NOMO-1 (cell line): ENCODE data around the gene DENND6B.
A peak's percentile ranks its signal among the peaks of the same experiment; 100 is the strongest.
"Not testable (repeated sequence)": the region's sequence is repeated elsewhere in the genome, so short reads cannot be mapped to it uniquely, and the experiment has no call there.

Experiments used
- DNase-seq, 2 experiments: peaks; one replicate each; lab custom pipeline; 2025; ENCODE audit not compliant: unreplicated experiment in 2 of 2; lab: John Stamatoyannopoulos, UW

DENND6B gene

GRCh38 chr22:50339945-50340879 is 13.4 kb upstream of the DENND6B start:
- peak in 1 of 2 experiments; percentile 16 for DNase-seq

GRCh38 chr22:50338860-50339462 is 12.1 kb upstream of the DENND6B start:
- DNase-seq = no peak

DNA sequence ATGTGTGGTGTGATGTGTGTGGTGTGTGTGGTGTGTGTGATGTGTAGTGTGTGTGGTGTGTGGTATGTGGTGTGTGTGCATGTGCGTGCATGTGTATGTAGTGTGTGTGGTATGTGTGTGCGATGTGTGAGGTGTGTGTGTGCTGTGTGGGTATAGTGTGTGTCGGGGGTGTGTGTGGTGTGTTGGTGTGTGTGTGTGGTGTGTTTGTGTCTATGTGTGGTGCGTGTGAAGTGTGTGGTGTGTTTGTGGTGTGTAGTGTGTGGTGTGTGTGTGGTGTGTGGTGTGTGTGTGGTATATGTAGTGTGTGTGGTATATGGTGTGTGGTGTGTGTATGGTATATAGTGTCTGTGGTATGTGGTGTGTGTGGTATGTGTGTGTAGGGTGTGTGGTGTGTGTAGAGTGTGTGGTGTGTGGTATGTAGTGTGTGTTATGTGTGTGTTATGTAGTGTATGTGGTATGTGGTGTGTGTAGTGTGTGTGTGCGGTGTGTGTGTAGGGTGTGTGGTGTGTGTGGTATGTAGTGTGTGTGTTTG is 11.3 kb upstream of the DENND6B start:
- DNase-seq = no peak

GRCh38 chr22:50337262-50338041 is 10.6 kb upstream of the DENND6B start:
- DNase-seq = no peak

DNA sequence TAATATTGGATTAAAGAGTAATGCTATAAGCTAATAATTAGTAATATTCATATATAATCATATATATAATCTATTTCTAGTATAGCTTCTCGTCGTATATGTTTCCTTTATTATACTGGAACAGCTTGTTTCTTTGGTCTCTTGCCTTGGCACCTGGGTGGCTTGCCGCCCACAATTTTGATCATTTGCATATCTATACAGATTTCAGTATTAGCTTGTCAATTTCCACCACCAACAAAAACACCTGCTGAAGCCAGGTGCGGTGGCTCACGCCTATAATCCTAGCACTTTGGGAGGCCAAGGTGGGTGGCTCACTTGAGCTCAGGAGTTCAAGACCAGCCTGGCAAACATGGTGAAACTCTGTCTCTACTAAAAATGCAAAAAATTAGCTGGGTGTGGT is 7.6 kb upstream of the DENND6B start:
- not testable (repeated sequence) for DNase-seq

DNA sequence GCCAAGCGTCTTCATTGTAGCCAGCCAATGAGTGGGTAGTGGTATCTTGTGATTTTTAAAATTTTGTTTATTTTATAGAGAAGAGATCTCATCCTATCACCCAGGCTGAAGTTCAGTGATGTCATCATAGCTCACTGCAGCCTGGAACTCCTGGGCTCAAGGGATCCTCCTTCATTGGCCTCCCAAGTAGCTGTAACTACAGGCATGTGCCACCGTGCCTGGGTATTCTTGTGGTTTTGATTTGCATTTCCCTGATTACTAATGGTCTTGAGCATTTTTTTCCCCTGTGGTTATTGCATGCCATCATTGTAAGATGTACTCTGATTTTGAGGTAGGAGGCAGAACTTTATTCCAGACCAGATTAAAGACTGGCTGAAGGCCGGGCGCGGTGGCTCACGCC is 2.4 kb upstream of the DENND6B start:
- no peak for DNase-seq

- no peak for DNase-seq
Observed at GRCh38 chr22:50327711-50328019, 853 bp upstream of the DENND6B start.

DNA sequence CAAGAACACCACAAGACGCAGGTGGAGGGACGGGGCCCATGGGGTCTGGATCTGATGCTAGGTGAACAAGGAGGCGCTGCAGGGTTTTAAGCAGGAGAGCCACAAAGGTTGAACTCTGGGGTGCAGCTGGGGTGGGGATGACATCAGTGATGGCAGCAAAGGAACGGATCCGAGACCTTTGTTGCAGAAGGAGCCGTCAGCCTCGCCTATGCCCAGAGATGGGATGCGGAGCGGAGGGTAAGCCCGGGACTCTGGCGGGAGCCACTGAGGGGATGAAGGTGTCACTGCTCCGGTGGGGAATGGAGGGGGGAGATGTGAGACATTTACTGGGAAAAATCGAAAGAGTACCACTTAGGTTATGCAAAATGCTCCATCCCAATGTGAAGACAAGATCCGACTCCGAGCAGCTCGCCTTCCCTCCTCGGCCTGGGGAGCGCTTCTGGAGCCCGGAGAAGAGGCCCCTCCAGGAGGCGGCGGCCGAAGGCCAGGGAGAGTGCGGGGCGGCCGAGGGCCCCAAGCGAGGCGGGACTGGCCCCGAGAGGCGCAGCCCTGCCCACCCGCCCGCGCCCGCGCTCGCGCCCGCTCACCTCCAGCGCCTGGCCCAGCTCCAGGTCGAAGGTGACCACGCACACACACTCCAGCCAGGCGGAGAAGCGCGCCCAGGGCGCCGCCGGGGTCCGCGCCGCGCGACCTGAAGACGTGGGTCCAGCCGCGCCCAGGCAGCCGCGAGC is 422 bp downstream of the DENND6B start:
- DNase-seq = no peak

- no peak for DNase-seq
Observed at GRCh38 chr22:50325444-50326224, 1.2 kb downstream of the DENND6B start.

DNA sequence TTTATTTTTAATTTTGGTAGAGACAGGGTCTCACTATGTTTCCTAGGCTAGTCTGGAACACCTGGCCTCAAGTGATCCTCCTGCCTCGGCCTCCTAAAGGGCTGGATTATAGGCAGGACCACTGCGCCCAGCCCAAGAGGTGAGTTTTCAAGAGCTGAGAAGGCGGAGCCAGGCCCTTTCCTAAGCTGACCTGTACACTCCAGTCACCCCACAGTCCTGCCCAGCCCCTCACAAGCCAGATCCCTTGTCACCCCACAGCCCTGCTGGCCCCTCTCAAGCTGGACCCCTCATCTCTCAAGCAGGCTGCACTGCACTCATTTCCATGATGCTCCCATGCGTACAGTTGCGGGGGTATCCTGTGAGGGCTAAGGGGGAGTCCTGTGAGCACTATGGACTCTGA is 2.9 kb downstream of the DENND6B start:
- no peak for DNase-seq

- not testable (repeated sequence) for DNase-seq
Observed at GRCh38 chr22:50322382-50323104, 4.3 kb downstream of the DENND6B start.

DNA sequence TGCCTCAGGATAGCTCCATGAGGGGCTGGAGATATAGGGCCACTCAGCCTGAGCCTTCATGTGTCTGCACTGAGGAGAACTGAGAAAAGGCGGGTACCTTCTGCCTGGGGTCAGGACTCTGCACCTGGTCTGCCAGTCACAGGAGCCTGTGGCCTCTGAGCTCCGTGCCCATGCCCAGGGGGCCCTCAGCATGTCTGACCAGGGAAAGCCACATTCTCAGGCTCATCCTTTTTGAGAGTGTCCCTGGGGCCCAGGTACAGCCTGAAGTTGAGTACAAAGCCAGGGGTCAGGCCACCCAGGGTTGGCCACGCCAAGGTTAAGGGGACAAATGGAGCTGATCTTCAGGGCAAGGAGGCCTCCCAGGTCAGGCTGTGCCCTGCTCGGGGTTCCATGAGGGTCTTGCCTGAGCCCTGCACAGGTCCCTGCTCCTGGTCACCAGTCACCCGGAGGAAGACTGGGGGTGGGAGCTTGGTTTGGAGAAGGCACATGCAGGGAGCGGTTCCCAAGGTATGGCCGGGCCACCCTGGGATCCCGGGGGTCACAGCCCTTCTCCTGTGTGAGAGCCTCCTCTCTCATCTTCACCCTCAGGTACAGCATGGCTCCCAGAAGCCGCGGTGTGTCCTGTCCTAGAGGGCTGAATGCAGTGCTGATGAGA is 6.0 kb downstream of the DENND6B start:
- no peak for DNase-seq

- DNase-seq = no peak
Observed at GRCh38 chr22:50320116-50320515, 6.7 kb downstream of the DENND6B start.

DNA sequence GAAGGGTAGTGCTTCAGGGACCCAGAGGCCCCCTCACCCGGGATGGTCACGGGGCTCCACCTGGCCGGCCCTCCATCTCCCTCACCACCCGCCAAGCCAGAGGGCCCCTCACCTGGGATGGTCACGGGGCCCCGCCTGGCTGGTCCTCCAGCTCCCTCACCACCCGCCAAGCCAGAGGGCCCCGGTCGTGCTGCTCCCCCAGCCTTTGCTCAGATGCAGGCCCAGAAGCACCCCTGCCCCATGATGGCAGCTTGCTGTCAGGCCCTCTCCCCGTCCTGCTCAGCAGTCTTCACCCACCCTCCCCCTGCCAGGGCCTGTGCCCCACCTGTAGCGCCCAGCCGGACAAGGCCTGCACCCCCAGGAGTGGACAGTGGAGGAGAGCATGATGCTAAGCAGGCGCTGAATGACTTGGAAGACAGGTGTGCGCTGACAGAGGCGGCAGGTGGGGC is 7.3 kb downstream of the DENND6B start:
- no peak for DNase-seq

- no peak for DNase-seq
Observed at GRCh38 chr22:50318698-50319411, 8.0 kb downstream of the DENND6B start.

GRCh38 chr22:50318356-50318697 is 8.5 kb downstream of the DENND6B start:
- no peak for DNase-seq

GRCh38 chr22:50317674-50318073 is 9.1 kb downstream of the DENND6B start:
- DNase-seq = no peak

GRCh38 chr22:50317178-50317577 is 9.6 kb downstream of the DENND6B start:
- DNase-seq = no peak
